SJCRH30 (cell line): ENCODE data around the gene TMTC2. TPM values are rescaled to one million over a fixed set of nuclear protein-coding genes. Genes with fewer than 3 reads are reported as not detected.

Source experiments
- DNase-seq, 2 experiments: peaks; one replicate each; pipeline ENCODE4 v3.0.0-alpha.2; 2015 to 2020
- H3K27ac ChIP-seq: fragments of 250-450 bp; sonication (Bioruptor Pico); 2 replicates; pipeline ENCODE4 v1.5.1; 2020; ENCODE audit warnings: mild to moderate bottlenecking, moderate library complexity
- H3K27me3 ChIP-seq: fragments of 250-450 bp; sonication (Bioruptor Pico); 2 replicates; pipeline ENCODE4 v1.5.1; 2020; ENCODE audit warnings: mild to moderate bottlenecking, moderate library complexity
- H3K36me3 ChIP-seq: fragments of 250-450 bp; sonication (Bioruptor Pico); 2 replicates; pipeline ENCODE4 v1.5.1; 2020; ENCODE audit warnings: mild to moderate bottlenecking, moderate library complexity
- H3K4me1 ChIP-seq: fragments of 250-450 bp; sonication (Bioruptor Pico); 2 replicates; pipeline ENCODE4 v1.5.1; 2020; ENCODE audit warnings: mild to moderate bottlenecking, moderate library complexity
- H3K4me3 ChIP-seq: fragments of 250-450 bp; sonication (Bioruptor Pico); 2 replicates; pipeline ENCODE4 v1.5.1; 2020; ENCODE audit warnings: mild to moderate bottlenecking, moderate library complexity
- H3K9me3 ChIP-seq: fragments of 250-450 bp; sonication (Bioruptor Pico); replicated peaks from 2 replicates; pipeline ENCODE4 v1.5.1; 2020; ENCODE audit warnings: mild to moderate bottlenecking, moderate library complexity
- total RNA-seq: library from RNA; depleted of rRNA; stranded (reverse); fragments of >200 nt; shearing (Covaris generic); gene quantifications from 2 replicates; pipeline ENCODE4 v1.2.3, GENCODE V29; 2014

TMTC2 gene
- total RNA-seq, 1 experiment from 2014 or later = 6.5 TPM

DNA sequence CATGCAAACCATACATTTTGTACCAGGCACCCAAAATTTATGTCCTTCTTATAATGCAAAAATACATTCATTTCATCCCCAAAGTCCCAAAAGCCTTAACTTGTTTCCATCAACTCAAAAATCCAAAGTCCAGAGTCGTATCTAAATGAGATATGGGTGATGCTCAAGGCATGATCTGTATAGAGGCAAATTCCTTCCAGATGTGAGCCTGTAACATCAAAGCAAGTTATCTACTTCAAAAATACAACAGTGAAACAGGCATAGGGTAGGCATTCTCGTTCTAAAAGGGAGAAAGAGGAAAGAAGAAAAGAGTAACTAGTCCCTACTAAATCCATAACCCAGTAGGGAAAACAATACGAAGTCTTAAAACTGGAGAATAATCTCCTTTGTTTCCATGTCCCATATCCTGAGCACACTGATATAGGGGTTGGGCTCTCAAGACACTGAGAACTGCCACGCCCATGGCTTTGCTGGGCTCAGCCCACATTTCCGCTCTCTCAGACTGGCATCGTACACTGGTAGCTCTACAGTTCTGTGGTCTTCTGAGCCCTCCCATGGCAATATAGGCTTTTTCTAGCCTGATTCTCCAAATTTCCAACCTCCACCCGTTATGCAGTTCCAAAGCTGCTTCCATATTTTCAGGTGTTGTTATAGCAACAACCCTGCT, 232.8 kb downstream of the TMTC2 start:
- H3K27me3 ChIP-seq = no peaks in the 10 kb centered on the region
- no peak for DNase-seq
- no peaks in the 10 kb centered on the region for H3K36me3 ChIP-seq
- H3K4me3 ChIP-seq = no peak overlapping the region
- H3K9me3 ChIP-seq = no peaks in the 10 kb centered on the region
- no peaks in the 10 kb centered on the region for H3K4me1 ChIP-seq
- no peak overlapping the region for H3K27ac ChIP-seq

DNA sequence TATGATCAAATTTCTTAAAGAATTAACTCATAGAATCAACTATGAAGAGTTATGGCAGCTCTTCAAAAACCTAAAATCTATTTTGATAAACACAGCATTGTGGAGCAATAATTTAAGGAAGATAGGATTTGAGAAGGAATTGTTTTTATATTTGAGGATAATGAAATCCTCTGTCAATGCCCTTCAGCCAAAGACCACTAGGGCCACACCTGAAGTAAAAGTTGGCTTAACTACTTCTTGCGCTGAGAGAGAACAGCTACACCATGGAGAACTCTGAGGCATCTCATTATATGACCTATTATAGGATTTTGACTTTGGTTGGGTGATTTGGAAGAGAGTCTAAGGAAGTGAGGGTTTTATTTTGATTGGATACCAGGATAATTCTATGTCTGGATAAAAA, 237.2 kb downstream of the TMTC2 start:
- no peak overlapping the region for H3K4me3 ChIP-seq

DNA sequence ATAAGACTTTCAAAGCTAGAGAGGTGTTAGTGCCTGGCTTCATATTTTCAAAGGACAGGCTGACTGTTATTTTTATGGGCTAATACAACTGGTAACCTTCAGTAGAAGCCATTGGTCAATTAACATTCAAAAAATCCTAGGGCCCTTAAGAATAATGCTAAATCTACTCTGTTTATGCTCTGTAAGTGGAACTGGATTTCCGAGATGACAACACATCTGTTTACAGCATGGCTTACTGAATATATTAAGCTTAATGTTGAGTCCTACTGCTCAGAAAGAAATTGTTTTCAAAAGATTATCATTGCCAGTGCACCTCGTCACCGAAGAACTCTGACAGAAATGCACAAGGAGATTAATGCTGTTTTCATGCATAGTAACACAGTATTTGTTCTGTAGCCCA, 239.9 kb downstream of the TMTC2 start:
- no peaks in the 10 kb centered on the region for H3K9me3 ChIP-seq
- H3K4me1 ChIP-seq = no peaks in the 10 kb centered on the region; the same call in 1 of the 2 replicates
- no peaks in the 10 kb centered on the region for H3K36me3 ChIP-seq
- H3K4me3 ChIP-seq = no peak overlapping the region
- H3K27me3 ChIP-seq = no peaks in the 10 kb centered on the region
- no peak overlapping the region for H3K27ac ChIP-seq
- no peak for DNase-seq

More for the DNA sequence above, 237.2 kb downstream of the TMTC2 start:
- Histone ChIP-seq H3K4me1 (no peaks in the 10 kb centered on the region; the same call in 1 of the 2 replicates), H3K36me3 (no peaks in the 10 kb centered on the region), H3K27ac (no peak overlapping the region), H3K9me3 (no peaks in the 10 kb centered on the region), H3K27me3 (no peaks in the 10 kb centered on the region)
- DNase-seq = no peak

DNA sequence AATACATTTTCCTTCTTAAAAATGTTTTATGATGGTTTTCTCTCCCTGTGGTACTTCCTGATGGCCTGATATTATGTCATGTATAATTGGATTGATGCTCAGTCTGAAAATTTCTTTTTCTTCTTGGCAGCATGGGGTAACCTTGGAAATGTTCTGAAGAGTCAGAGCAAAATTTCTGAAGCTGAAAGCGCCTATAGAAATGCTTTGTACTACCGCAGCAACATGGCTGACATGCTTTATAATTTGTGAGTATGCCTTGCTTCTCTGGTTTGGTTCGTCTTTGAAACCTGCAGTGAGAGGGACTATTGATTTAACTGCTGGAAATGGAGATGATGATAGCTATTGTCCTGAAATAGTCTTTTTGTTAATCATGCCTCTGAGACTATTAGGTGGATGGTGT, 243.6 kb downstream of the TMTC2 start:
- Histone ChIP-seq H3K9me3 (no peaks in the 10 kb centered on the region), H3K27me3 (no peaks in the 10 kb centered on the region), H3K4me1 (no peaks in the 10 kb centered on the region; the same call in 1 of the 2 replicates), H3K4me3 (no peak overlapping the region), H3K27ac (no peak overlapping the region), H3K36me3 (no peaks in the 10 kb centered on the region)
- no peak for DNase-seq

DNA sequence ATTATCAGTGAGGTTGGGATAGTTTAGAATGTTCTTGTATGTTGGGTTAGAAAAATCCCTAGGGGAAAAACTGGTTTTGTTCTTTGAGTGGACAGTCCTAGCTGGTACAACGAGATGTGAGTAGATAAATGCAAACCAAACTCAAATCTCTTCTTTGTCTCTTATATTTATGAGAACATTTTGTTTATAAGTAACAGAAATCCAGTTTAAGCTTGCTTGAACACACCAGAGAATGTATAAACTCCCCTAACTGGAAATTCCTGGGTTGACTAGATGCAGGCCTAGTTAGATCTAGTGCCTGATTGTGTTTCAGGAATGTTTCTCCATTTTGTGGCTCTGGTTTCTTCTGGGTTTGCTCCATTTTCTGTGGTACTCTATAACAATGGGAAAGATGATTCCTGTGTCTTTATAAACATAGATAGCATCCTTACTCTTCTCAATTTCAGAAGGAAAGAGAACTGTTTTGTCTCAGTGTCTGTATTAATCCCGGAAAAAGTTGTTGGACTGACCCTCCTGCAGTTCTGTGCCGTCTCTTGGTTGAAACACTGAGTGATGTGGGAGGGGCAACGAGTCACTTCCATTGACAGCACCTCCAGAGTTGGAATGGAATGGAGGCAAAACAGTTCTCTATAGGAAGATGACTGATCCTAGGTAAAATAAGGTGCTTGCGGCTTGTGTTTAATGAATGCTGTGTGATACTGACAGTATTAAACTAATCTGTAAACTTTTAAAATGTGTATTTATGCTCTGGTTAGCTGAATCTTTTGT, 244.8 kb downstream of the TMTC2 start:
- Histone ChIP-seq H3K27me3 (no peaks in the 10 kb centered on the region), H3K27ac (no peak overlapping the region), H3K9me3 (no peaks in the 10 kb centered on the region), H3K4me3 (no peak overlapping the region), H3K4me1 (no peaks in the 10 kb centered on the region; the same call in 1 of the 2 replicates), H3K36me3 (no peaks in the 10 kb centered on the region)
- DNase-seq = no peak

DNA sequence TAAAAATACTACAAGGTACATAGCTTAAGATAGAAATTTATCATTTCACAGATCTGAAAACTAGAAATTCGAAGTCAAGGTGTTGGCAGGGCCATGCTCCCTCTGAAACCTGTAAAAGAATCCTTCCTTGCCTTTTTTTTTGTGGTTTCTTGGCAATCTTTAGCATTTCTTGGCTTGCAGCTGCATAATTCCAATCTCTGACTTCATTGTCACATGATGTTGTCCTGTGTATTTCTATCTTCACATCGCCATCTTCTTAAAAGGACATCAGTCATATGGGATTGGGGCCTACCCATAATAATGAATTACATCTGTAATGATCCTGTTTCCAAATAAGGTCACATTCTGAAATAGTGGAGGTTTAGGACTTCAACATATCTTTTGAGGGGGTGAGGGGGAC, 250.4 kb downstream of the TMTC2 start:
- no peak for DNase-seq
- Histone ChIP-seq H3K27me3 (no peaks in the 10 kb centered on the region), H3K27ac (no peak overlapping the region)

DNA sequence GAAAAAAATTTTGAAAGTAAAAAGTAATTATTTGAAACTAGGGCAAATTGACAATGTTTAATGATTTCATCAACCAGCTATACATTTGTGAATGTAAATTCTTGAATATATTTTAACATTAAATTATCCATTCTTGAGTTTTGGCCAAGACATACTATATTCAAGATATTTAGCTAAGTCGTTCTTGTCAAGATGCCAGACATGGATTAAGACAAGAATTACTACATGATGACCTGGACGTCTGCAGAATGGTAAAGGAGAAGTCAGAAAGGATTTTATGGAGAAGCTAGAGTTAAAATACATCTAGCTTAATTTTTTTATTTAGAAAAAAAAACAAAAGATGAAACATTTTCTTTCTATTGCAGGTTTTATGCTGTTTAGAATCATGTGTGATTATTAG, 255.8 kb downstream of the TMTC2 start:
- no peaks in the 10 kb centered on the region for H3K27me3 ChIP-seq
- no peak overlapping the region for H3K4me3 ChIP-seq
- no peak overlapping the region for H3K27ac ChIP-seq
- no peaks in the 10 kb centered on the region for H3K36me3 ChIP-seq
- DNase-seq = no peak
- H3K9me3 ChIP-seq = no peaks in the 10 kb centered on the region
- no peaks in the 10 kb centered on the region for H3K4me1 ChIP-seq

More for the DNA sequence above, 250.4 kb downstream of the TMTC2 start:
- H3K4me1 ChIP-seq = no peaks in the 10 kb centered on the region
- no peaks in the 10 kb centered on the region for H3K9me3 ChIP-seq
- no peak overlapping the region for H3K4me3 ChIP-seq
- H3K36me3 ChIP-seq = no peaks in the 10 kb centered on the region

DNA sequence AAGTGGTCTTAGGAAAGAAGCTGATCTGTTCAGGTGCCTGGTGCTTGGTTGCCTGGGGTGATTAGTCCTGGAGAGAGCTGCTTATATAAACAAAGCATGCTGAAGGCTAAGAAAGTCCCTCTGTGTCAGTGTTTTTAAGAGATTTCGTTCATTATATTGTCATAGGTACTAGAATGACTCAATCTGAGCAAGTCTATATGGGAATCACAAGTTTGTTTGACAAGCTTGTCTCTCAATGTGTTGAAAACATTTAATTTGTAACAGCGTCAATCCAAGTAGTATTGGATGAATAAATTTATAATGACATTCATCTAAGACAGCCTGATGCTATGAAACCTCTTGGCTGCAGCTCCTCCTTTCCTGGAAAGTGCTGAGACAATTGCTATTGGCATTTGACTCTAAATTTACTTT, 256.3 kb downstream of the TMTC2 start:
- no peaks in the 10 kb centered on the region for H3K36me3 ChIP-seq
- H3K4me1 ChIP-seq = no peaks in the 10 kb centered on the region
- DNase-seq = no peak
- no peak overlapping the region for H3K4me3 ChIP-seq
- no peak overlapping the region for H3K27ac ChIP-seq
- H3K9me3 ChIP-seq = no peaks in the 10 kb centered on the region
- H3K27me3 ChIP-seq = no peaks in the 10 kb centered on the region

DNA sequence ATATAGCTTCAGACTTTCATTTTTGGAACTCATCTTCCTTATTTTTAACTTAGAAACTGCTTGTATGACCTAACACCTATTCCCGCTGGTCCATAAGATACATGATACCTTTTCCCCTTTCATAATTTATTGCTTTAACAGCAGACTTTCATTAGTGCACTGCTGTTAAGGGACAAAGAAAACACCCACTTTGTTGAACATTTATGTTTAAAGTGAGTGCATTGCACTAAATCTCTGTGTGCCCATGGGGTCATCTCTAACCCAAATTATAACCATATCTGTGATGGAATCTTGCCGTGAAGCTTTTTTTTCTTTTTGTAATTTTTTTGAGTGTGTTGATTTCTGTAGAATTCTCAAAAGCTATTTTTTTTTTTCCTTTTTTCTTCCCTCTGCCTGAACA, 261.8 kb downstream of the TMTC2 start:
- H3K9me3 ChIP-seq = no peaks in the 10 kb centered on the region
- H3K4me3 ChIP-seq = no peak overlapping the region
- DNase-seq = no peak
- no peaks in the 10 kb centered on the region for H3K36me3 ChIP-seq
- no peaks in the 10 kb centered on the region for H3K27me3 ChIP-seq
- H3K27ac ChIP-seq = no peak overlapping the region
- H3K4me1 ChIP-seq = no peaks in the 10 kb centered on the region

DNA sequence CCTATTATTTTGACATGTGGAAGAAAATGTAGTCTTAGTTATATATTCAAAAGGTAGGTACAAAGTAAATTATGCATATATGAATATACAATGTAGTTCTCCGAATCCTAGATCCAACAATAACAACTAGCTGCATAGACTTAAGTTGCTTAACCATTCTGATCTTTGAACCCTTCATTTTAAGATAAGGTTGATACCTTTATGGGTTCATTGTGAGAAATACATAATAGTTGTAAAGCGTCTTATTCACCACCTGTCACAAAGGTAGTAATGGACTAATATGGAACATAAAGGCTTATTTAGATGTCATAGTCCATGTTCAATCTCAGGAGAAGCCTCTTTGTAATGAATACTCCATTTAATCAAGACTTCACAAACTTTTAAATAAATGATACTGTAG, 263.6 kb downstream of the TMTC2 start:
- H3K27me3 ChIP-seq = no peaks in the 10 kb centered on the region
- H3K4me1 ChIP-seq = no peaks in the 10 kb centered on the region
- no peak for DNase-seq
- no peaks in the 10 kb centered on the region for H3K9me3 ChIP-seq
- no peak overlapping the region for H3K4me3 ChIP-seq
- no peak overlapping the region for H3K27ac ChIP-seq
- no peaks in the 10 kb centered on the region for H3K36me3 ChIP-seq

DNA sequence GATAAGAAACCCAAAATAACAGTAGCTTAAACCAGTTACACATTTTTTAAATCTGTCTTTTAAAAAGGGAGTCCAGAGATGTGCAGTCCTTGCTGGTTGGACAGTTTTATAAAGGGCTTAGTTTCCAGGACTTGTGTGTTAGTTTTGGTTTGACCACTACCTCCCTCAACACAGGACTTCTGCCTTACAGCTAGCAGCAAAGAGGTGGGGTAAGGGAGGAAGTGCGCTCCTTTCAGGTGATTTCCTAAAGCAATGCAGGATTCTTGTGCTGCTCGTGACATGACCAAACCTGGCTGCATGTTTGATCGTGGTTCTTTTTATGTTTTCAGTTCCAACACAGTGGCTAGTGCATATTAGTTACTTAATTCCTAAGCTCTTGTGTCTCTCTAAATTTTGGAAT, 266.2 kb downstream of the TMTC2 start:
- DNase-seq = no peak
- Histone ChIP-seq H3K4me1 (no peaks in the 10 kb centered on the region), H3K27ac (no peak overlapping the region), H3K27me3 (no peaks in the 10 kb centered on the region), H3K4me3 (no peak overlapping the region), H3K9me3 (no peaks in the 10 kb centered on the region), H3K36me3 (no peaks in the 10 kb centered on the region)

DNA sequence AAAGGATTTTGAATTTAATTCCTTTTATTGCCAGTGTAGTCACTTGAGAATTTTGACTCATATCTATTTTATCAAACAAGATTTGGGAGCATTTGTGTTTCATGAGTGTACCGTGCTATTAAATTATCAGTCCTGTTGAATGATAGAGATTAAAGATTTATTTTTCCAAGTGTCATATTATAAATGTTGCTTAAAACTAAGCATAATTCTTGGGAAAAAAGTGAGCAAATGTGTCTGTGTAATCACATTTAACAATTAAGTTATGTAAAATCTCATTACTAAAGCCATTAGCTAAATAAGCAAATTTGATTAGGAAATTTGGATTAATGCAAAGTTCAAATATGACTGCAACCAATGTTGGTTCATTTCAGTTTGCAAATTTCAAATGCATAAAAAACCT, 266.7 kb downstream of the TMTC2 start:
- DNase-seq = no peak
- Histone ChIP-seq H3K27ac (no peak overlapping the region), H3K4me3 (no peak overlapping the region), H3K9me3 (no peaks in the 10 kb centered on the region), H3K27me3 (no peaks in the 10 kb centered on the region), H3K4me1 (no peaks in the 10 kb centered on the region), H3K36me3 (no peaks in the 10 kb centered on the region)

DNA sequence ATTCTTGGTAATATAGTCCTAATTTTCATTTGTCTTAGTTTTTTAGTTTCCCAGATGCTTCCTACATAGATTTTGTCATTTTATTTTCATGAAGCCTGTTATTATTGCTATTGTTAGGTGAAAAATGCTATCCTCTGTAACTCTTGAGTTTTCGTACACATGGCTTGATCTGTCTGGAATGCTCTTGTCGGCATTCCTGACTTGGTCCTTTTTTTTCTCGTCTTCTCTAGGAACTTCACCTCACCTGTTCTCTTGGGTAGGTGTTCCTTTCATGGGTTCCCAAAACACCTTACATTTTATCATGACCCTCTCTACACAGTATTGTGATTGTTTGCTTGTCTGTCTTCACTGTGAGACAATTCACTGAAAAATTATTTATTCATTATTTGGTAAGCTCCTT, 267.4 kb downstream of the TMTC2 start:
- Histone ChIP-seq H3K27me3 (no peaks in the 10 kb centered on the region), H3K4me3 (no peak overlapping the region), H3K9me3 (no peaks in the 10 kb centered on the region), H3K27ac (no peak overlapping the region), H3K36me3 (no peaks in the 10 kb centered on the region), H3K4me1 (no peaks in the 10 kb centered on the region)
- DNase-seq = no peak

DNA sequence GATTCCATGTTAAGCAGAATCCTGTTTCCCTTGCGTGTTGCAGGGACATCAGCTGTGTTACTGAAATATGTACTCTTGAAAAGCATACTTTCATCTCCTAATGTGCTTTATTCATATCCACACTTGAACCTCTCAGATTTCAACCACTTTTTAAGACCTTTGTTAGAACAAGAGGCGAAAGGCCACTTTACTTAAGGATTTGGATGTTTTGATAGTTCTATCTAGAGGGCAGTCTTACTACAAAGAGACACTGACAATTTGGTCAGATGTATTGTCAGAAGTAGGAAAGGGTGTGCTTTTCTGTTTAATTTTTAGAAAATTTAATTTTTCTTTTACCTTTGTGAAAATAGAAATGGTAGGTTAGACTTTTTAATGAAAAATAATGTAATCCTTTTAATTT, 267.9 kb downstream of the TMTC2 start:
- H3K27me3 ChIP-seq = no peaks in the 10 kb centered on the region
- no peak for DNase-seq
- H3K27ac ChIP-seq = no peak overlapping the region
- no peak overlapping the region for H3K4me3 ChIP-seq
- no peaks in the 10 kb centered on the region for H3K4me1 ChIP-seq
- H3K36me3 ChIP-seq = no peaks in the 10 kb centered on the region
- no peaks in the 10 kb centered on the region for H3K9me3 ChIP-seq

DNA sequence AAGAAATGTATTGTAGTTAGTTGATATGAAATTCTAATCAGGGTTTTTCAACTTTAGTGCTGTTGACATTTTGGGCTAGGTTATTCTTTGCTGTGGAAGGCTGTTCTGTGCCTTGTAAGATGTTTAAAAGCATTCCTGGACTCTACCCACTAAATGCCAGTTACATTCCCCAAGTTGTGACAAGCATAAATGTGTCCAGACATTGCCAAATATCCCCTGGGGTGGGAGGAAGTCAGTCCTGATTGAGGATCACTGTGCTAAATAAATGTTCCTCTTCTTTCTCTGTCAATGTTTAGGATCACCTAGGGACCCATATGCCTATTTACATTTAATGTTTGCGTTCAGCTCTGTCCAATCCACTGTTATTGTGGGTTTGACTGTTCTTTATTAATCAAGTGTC, 268.3 kb downstream of the TMTC2 start:
- no peak for DNase-seq
- Histone ChIP-seq H3K4me1 (no peaks in the 10 kb centered on the region), H3K27me3 (no peaks in the 10 kb centered on the region), H3K27ac (no peak overlapping the region), H3K4me3 (no peak overlapping the region), H3K36me3 (no peaks in the 10 kb centered on the region), H3K9me3 (no peaks in the 10 kb centered on the region)

DNA sequence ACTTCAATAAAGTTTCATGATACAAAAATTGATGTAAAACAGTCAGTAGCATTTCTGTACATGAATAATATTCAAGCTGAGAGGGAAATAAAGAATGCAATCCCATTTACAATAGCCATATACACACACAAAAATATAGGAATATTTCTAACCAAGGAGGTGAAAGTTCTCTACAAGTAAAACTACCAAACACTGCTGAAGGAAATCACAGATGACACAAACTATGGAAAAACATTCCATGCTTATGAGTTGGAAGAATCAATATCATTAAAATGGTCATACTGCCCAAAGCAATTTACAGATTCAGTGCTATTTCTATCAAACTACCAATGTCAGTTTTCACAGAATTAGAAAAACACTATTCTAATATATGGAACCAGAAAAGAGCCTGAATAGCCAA, 272.3 kb downstream of the TMTC2 start:
- Histone ChIP-seq H3K27ac (no peak overlapping the region), H3K4me1 (peaks cover 6% of the 10 kb centered on the region), H3K9me3 (no peaks in the 10 kb centered on the region), H3K27me3 (no peaks in the 10 kb centered on the region), H3K36me3 (no peaks in the 10 kb centered on the region), H3K4me3 (no peak overlapping the region)
- DNase-seq = no peak
